K562 (cell line): ENCODE results near the gene RRBP1. TPM values are rescaled to one million over a fixed set of nuclear protein-coding genes. Genes with fewer than 3 reads are reported as not detected.

Source experiments
- ATAC-seq: fragments of 200-7000 bp; cut with Tn5 transposase; 3 replicates; pipeline ENCODE4 v1.9.1; 2020; ENCODE audit warnings: moderate library complexity
- BruUV-seq: library from RNA; stranded (reverse); fragments of 400-500 nt; replicated peaks from 2 replicates; lab custom pipeline; 2021; lab: Mats Ljungman, UMichigan
- CTCF ChIA-PET: fragments of 300-600 bp; formaldehyde crosslinking; extraction: SDS; loops from one replicate; lab custom pipeline; 2021; ENCODE audit warnings: low intra/inter-chr PET ratio; lab: Yijun Ruan, JAX
- POLR2A ChIA-PET: fragments of 300-600, 350-650 bp; sonication (Branson Sonifier 250); formaldehyde crosslinking; extraction: SDS; loops from one replicate; lab custom pipeline; 2021; ENCODE audit warnings: antibody characterized with exemption, inconsistent platforms; lab: Yijun Ruan, JAX
- DNase-seq, 4 experiments: peaks; one replicate each; pipeline versions ENCODE4 v3.0.0 to v3.0.0-alpha.2; 2011 to 2018; ENCODE audit warnings: low spot score in 3 of 4, mixed read lengths in 3 of 4; ENCODE audit errors: extremely low read depth in 1 of 4
- FAIRE-seq: peaks from 2 replicates; lab custom pipeline; 2011; peaks lifted over from hg19 to GRCh38; lab: Jason Lieb, UNC
- H2AFZ ChIP-seq: 2 replicates; pipeline ENCODE4 v1.6.0; 2011; ENCODE audit warnings: low read depth, low read length, control low read depth, inconsistent platforms
- H3K27ac ChIP-seq: fragments of 200-600 bp; 3 replicates; pipeline ENCODE4 v1.8.0; 2011; ENCODE audit warnings: low read depth, mild to moderate bottlenecking, control low read depth, inconsistent platforms, low read length, moderate library complexity, mixed read lengths; ENCODE audit errors: extremely low read depth
- H3K27me3 ChIP-seq, 2 experiments: fragments of 300-600 bp in 1 of 2; 2 replicates in 1 of 2; 3 replicates in 1 of 2; pipeline versions ENCODE4 v1.6.0 to v1.8.0; 2011; ENCODE audit warnings: inconsistent platforms in 2 of 2, low read length in 2 of 2, mild to moderate bottlenecking in 1 of 2, mixed read lengths in 1 of 2, moderate library complexity in 1 of 2; ENCODE audit not compliant: control insufficient read depth in 2 of 2, insufficient read depth in 2 of 2
- H3K36me3 ChIP-seq: fragments of 300-600 bp; 3 replicates; pipeline ENCODE4 v1.8.0; 2011; ENCODE audit warnings: mild to moderate bottlenecking, low read length, inconsistent platforms; ENCODE audit not compliant: control insufficient read depth, insufficient read depth
- H3K4me1 ChIP-seq, 2 experiments: fragments of 200-600 bp in 1 of 2; replicated peaks in 1 of 2; 2 replicates in 1 of 2; 3 replicates in 1 of 2; pipeline versions ENCODE4 v1.5.1 to v1.8.0; 2011; ENCODE audit warnings: inconsistent platforms in 2 of 2, low read length in 2 of 2, mild to moderate bottlenecking in 1 of 2, mixed read lengths in 1 of 2, moderate library complexity in 1 of 2; ENCODE audit not compliant: control insufficient read depth in 2 of 2, insufficient read depth in 2 of 2
- H3K4me2 ChIP-seq: 2 replicates; pipeline ENCODE4 v1.6.1; 2011; ENCODE audit warnings: low read length, control low read depth, inconsistent platforms, mixed read lengths; ENCODE audit not compliant: insufficient read depth
- H3K4me3 ChIP-seq: fragments of 200-600 bp; sonication (generic), shearing (Covaris generic); 2 replicates; pipeline ENCODE4 v1.5.1; 2016; ENCODE audit warnings: control low read depth, inconsistent platforms
- H3K79me2 ChIP-seq: fragments of 200-600 bp; 3 replicates; pipeline ENCODE4 v1.8.0; 2011; ENCODE audit warnings: low read length, inconsistent platforms; ENCODE audit not compliant: control insufficient read depth, insufficient read depth
- H3K9ac ChIP-seq, 2 experiments: 2 replicates each; pipeline versions ENCODE4 v1.6.0 to v1.6.1; 2011; ENCODE audit warnings: low read depth in 2 of 2, low read length in 2 of 2, control low read depth in 1 of 2, inconsistent platforms in 1 of 2, mild to moderate bottlenecking in 1 of 2, mixed read lengths in 1 of 2; ENCODE audit not compliant: insufficient read depth in 1 of 2
- H3K9me1 ChIP-seq: one replicate; pipeline ENCODE4 v1.6.0; 2011; ENCODE audit warnings: inconsistent platforms, mild to moderate bottlenecking, low read length, moderate library complexity; ENCODE audit not compliant: control insufficient read depth, insufficient read depth
- H3K9me3 ChIP-seq: replicated peaks from 2 replicates; pipeline ENCODE4 v1.5.1; 2011; ENCODE audit warnings: low read depth, low read length, inconsistent platforms; ENCODE audit not compliant: control insufficient read depth, insufficient read depth
- H4K20me1 ChIP-seq: replicated peaks from 2 replicates; pipeline ENCODE4 v1.6.1; 2011; ENCODE audit warnings: low read length, inconsistent platforms, mixed read lengths; ENCODE audit not compliant: control insufficient read depth, insufficient read depth
- CTCF ChIP-seq, 3 experiments: IDR thresholded peaks in 2 of 3; conservative IDR thresholded peaks in 1 of 3; 2 replicates each; pipeline ENCODE4 v1.5.1; 2011 to 2012; ENCODE audit warnings: low read length in 3 of 3, mild to moderate bottlenecking in 3 of 3, control low read depth in 2 of 3, improper control_type of control experiment in 1 of 3, inconsistent platforms in 1 of 3, low read depth in 1 of 3, mixed read lengths in 1 of 3, moderate library complexity in 1 of 3; ENCODE audit not compliant: insufficient read depth in 2 of 3
- NR1H2 ChIP-seq: sonication (generic); formaldehyde crosslinking; IDR thresholded peaks from 2 replicates; pipeline ENCODE4 v1.4.0; 2020; ENCODE audit warnings: mild to moderate bottlenecking, missing genetic modification reagents
- VEZF1 ChIP-seq: fragments of 200-800 bp; sonication (Bioruptor generic); IDR thresholded peaks from 2 replicates; pipeline ENCODE4 v1.6.1; 2017; ENCODE audit warnings: missing genetic modification characterization, missing compliant biosample characterization
- WGBS: fragments of 100-300 bp; shearing (Covaris generic); methylation state at CpG from one replicate; pipeline ENCODE4 v1.1.6; 2016; ENCODE audit warnings: low coverage, mixed read lengths; ENCODE audit not compliant: insufficient coverage; ENCODE audit errors: missing lambda C conversion rate; 5-methylcytosine and 5-hydroxymethylcytosine counted together
- in situ Hi-C: fragments of 300-500 bp; cut with MboI; formaldehyde crosslinking; loops from 4 replicates; pipeline ENCODE4 v1.15.0; 2018; ENCODE audit warnings: inconsistent platforms, mixed read lengths
- intact Hi-C: fragments of 100-400 bp; cut with micrococcal nuclease; formaldehyde crosslinking; loops from 2 replicates; pipeline ENCODE4 v1.14.2; 2022
- polyA plus RNA-seq, 8 experiments: library from polyadenylated mRNA; depleted of rRNA in 4 of 8; stranded (reverse) in 5 of 8; unstranded in 3 of 8; fragments of >200 nt; fragmentation: Nextera tagmentation in 2 of 8; fragmentation: Illumina TruSeq in 1 of 8; extraction: Ambion mirVana in 2 of 8; extraction: Trizol in 1 of 8; gene quantifications; 2 replicates each; pipeline versions ENCODE4 v1.2.1 to v1.2.3, GENCODE V29; 2011 to 2014; ENCODE audit warnings: inconsistent platforms in 1 of 8, missing spikeins in 1 of 8
- total RNA-seq, 7 experiments: library from RNA; depleted of rRNA in 6 of 7; stranded (reverse); fragments of >200 nt in 6 of 7; fragmentation: Illumina TruSeq in 2 of 7; extraction: Trizol in 2 of 7; gene quantifications; 2 replicates each; pipeline versions ENCODE4 v1.2.1 to v1.2.3, GENCODE V29; 2011 to 2021; ENCODE audit warnings: low replicate concordance in 1 of 7

RRBP1 gene
- total and polyA plus RNA-seq, 9 of the 15 experiments (the other 6 are each of a cell fraction or from before 2014, with no cell fraction given), result 0.84 to 32.0 (median 17.6) TPM

GRCh38 chr20:17648791-17649730 is 33.0 kb downstream of the RRBP1 start:
- peaks cover 0 to 15% of the 10 kb centered on the region in 2 experiments; a peak in 2 of 5 replicates for H3K4me1 ChIP-seq

More at GRCh38 chr20:17648791-17649730, 33.0 kb downstream of the RRBP1 start:
- Histone ChIP-seq H3K9me3 (no peaks in the 10 kb centered on the region), H3K36me3 (peaks cover 2% of the 10 kb centered on the region; the same call in 1 of the 3 replicates), H3K4me2 (no peak overlapping the region), H3K9me1 (peaks cover 6% of the 10 kb centered on the region), H3K27ac (no peak overlapping the region), H4K20me1 (peaks cover 6% of the 10 kb centered on the region), H3K79me2 (no peaks in the 10 kb centered on the region; the same call in 2 of the 3 replicates), H3K27me3 (no peaks in the 10 kb centered on the region), H2AFZ (no peak overlapping the region), H3K4me3 (no peak overlapping the region), H3K9ac (no peak overlapping the region)
- peak in 3 of 4 experiments; percentile 13 to 27 (median 21) for DNase-seq
- BruUV-seq, result no TSS peak
- ChIA-PET CTCF (no interaction called here), POLR2A (interaction anchor here (0.9 kb wide), 1 partner anchor 94 kb away, joined by 3 read pairs; no protein-coding TSS in a partner anchor)
- intact Hi-C loops (no loop called here), in situ Hi-C loops (no loop called here)
- ATAC-seq, result peak; percentile 67; the same call in 1 of the 3 replicates
- no peak for FAIRE-seq
- 69% methylated on average over 10 of the region's 20 CpGs for WGBS
- peak; percentile 32; the same call in 1 of the 2 replicates for TF ChIP-seq VEZF1 (CRISPR knock-in tag)
- TF ChIP-seq CTCF (IDR thresholded peaks at IDR 0.05 in 2 of 3, conservative IDR thresholded peaks at IDR 0.05 in 1 of 3; ENCODE audit: insufficient read depth in 2 of 3, low read depth in 1 of 3, low read length in 3 of 3), result peak; percentile 20 to 27 (median 26); a peak in 3 of 6 replicates
- TF ChIP-seq NR1H2 (CRISPR knock-in tag), result no peak
- TF ChIP-seq, all 486 proteins: peak for 2
